H1 (cell line): ENCODE data around the gene ARPP21. TPM values are rescaled to one million over a fixed set of nuclear protein-coding genes. Genes with fewer than 3 reads are reported as not detected.

Experiments
- BACH1 ChIP-seq: IDR thresholded peaks from 2 replicates; pipeline ENCODE4 v1.6.1; 2012; ENCODE audit warnings: low read length, improper control_type of control experiment
- CEBPB ChIP-seq: IDR thresholded peaks from 2 replicates; pipeline ENCODE4 v1.6.1; 2012; ENCODE audit warnings: low read depth, low read length
- polyA plus RNA-seq, 7 experiments: library from polyadenylated mRNA; depleted of rRNA in 3 of 7; stranded (reverse) in 5 of 7; unstranded in 2 of 7; fragments of >200 nt in 5 of 7; fragments of 200-250 nt in 2 of 7; gene quantifications; 1 replicate in 5 of 7; 2 replicates in 1 of 7; 4 replicates in 1 of 7; pipeline versions ENCODE4 v1.2.1 to v1.2.3, GENCODE V29; 2011 to 2013; ENCODE audit warnings: missing spikeins in 2 of 7, mixed read lengths in 2 of 7
- total RNA-seq: library from RNA; stranded (reverse); fragmentation: NEBNext Ultra II Directional; extraction: Animal tissue kit (Norgen Biotek cat#: 25700); gene quantifications from 2 replicates; pipeline ENCODE4 v1.2.1, GENCODE V29; 2021
- TF ChIP-seq, protein P1 (sequence below): IDR thresholded peaks from 2 replicates; pipeline ENCODE4 v1.6.1; 2012; ENCODE audit warnings: inconsistent platforms
- TF ChIP-seq, protein P2 (sequence below), 3 experiments: IDR thresholded peaks; 1 replicate in 2 of 3; 2 replicates in 1 of 3; pipeline versions ENCODE4 v1.5.1 to v1.6.1; 2011; ENCODE audit warnings: low read length in 3 of 3, mild to moderate bottlenecking in 3 of 3, inconsistent platforms in 2 of 3, low read depth in 1 of 3, moderate library complexity in 1 of 3; ENCODE audit not compliant: insufficient read depth in 1 of 3; ENCODE audit errors: control extremely low read depth in 1 of 3

ARPP21 gene
- total and polyA plus RNA-seq, 2 of the 8 experiments (the other 6 are each of a cell fraction or from before 2014, with no cell fraction given) = not detected

DNA sequence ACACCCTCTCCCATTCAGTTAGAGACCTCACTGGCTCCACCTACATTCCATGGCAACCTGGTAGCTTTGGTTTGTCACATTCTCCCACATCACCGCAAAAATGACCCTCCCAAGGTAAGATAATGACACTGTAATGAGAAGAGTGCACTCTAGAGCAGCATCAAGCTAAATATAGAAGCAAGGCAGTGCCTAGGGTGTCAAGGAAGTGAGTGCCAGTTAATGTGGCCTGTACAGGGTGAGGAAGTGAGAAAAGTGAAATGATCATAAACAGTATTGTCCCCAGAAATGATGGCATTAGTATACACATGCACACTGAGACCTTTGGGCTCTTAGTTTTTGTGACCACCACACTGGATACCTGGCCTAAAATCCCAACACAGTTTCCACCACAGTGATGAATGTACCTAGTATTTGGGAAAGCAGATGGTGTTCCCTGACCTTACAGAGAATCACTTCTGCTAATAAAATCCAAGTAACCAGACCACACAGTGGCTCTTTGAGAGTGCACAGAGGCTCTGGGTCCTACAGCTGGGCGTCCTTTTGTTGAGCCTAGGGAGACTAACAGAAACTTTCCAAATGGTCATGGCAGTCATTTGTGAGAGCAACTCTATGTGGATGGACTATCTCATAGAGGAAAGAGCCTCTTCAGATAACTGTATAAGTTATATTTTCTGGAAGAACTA lies 106.6 kb downstream of the ARPP21 start (continued):
- TF ChIP-seq, protein P1, sequence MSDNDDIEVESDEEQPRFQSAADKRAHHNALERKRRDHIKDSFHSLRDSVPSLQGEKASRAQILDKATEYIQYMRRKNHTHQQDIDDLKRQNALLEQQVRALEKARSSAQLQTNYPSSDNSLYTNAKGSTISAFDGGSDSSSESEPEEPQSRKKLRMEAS = no peak
- TF ChIP-seq BACH1 (no peak), CEBPB (no peak)
- TF ChIP-seq, protein P2, sequence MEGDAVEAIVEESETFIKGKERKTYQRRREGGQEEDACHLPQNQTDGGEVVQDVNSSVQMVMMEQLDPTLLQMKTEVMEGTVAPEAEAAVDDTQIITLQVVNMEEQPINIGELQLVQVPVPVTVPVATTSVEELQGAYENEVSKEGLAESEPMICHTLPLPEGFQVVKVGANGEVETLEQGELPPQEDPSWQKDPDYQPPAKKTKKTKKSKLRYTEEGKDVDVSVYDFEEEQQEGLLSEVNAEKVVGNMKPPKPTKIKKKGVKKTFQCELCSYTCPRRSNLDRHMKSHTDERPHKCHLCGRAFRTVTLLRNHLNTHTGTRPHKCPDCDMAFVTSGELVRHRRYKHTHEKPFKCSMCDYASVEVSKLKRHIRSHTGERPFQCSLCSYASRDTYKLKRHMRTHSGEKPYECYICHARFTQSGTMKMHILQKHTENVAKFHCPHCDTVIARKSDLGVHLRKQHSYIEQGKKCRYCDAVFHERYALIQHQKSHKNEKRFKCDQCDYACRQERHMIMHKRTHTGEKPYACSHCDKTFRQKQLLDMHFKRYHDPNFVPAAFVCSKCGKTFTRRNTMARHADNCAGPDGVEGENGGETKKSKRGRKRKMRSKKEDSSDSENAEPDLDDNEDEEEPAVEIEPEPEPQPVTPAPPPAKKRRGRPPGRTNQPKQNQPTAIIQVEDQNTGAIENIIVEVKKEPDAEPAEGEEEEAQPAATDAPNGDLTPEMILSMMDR (IDR thresholded peaks at IDR 0.05; ENCODE audit: control extremely low read depth in 1 of 3, insufficient read depth in 1 of 3, low read depth in 1 of 3, low read length in 3 of 3) = no peak
